Tracheal epithelial cell (primary cell): ENCODE data around the gene CASQ1. TPM values are rescaled to one million over a fixed set of nuclear protein-coding genes. Genes with fewer than 3 reads are reported as not detected.

ENCODE experiments used
- total RNA-seq: library from RNA; depleted of rRNA; stranded (reverse); fragments of >200 nt; gene quantifications from 2 replicates; pipeline ENCODE4 v1.2.1, GENCODE V29; 2014

Gene CASQ1
- not detected in 2 replicates for total RNA-seq

DNA sequence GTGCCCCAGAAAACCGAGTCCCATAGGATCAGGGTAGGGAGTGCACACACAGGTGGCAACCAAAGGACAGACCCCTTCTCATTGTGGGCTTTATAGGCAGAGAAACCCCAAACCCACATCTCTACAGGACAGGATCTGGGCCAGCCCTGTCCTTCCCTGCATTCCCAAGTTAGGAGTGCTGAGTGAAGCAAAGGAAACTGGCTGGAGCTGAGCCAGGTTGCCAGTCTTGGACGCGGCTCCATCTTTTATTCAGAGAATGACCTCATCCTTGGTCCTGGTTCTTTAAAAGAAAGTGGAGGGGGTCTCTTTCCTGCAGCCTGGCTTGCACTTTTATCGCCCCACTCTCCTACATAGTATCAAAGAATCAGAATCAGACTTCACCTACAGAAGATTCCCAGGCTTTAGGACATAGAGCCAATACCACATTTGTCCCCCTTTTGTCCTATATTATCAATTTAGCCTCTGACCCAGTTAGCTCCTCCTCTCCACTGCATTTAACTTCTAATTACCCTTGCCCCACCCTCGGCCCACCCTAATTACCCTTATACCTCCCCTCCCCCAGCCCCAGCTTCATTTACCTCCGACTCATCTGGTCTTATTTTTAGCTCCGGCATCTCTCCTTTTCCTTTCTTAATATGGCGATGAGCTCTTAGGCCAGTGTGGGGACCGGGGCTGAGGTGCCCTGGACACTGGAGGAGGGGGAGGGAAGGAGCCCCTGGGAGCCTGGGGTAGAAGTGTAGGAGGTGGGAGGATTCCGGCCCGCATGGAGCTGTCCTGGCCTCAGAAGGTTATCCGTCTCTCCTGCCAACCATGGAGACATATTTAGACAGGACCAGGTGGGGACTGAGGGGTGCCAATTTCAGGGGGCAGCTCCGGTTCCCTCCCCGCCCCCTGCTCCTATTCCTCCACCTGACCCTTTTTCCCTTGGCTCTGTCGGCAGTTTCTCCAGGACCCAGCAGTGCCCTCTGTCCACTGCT, at the start of gene CASQ1:
TSS of gene CASQ1 (plus strand) at position 927 of the 977 bp plus-strand sequence. CDS start 177 bp downstream, outside the sequence.

DNA sequence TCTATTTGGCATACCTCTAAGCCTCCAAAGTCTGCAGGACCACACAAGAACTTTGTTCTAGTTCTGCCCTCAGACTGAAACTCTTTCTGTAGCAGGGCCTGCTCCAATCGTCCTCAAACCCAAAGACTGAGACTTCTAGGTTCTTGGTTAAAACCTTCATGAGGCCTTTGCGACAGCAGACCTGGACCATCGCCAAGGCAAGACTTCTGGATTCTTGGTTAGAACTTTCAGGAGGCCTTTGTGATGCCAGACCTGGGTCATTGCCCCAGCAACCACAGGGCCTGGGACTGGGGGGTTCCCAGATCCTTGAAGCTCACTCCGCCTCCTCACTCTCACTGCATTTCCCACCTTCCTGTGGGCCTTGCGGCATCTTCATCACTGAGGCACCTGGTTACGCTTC, 39.1 kb upstream of the CASQ1 start, which contains the start of gene ATP1A4:
TSS of gene ATP1A4 (plus strand) at position 301 of the 400 bp plus-strand sequence. CDS start 438 bp downstream, outside the sequence.

DNA sequence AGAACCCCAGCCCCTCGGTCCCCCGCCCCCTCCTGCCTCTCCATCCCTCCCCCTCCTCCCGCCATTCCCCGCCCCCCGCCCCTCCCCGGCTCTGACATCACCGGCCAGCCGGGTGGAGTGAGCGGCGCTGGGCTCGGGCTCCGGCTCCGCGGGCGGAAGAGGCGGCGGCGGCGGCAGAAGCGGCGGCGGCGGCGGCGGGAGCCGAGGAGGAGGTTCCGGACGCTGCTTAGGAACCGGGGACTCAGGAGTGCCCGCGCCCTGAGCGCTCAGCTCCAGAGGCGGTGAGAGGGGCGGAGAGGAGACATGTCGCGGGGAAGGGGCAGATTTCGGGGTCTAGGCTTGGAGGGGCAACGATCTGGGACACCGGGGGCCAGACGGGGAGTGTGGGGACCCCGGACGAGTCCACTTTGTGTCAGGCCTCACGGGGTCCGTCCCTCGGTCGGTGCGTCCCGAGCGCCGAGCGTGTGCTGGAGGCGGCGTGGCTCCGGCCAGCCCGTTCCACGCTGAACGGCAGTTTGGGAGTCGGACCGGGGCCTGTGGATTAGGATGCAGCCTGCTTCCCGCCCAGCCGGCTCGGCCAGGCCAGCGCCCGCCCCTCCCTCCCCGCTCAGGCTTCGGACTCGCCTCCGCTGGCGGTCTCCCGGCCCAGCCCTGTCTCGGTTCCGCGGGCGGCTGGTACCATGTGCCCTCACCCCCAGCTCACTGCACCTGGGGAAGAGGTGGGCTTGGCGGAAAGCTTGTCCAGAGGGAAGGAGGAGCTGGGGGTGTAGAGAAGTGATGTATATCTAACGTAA, 15.1 kb downstream of the CASQ1 start, which contains the start of gene PEA15:
TSS of gene PEA15 (plus strand) at position 143 of the 794 bp plus-strand sequence. CDS start 6,161 bp downstream, outside the sequence.

Other genes with a start within 250 kb of the CASQ1 start
- gene IGSF9, start 245.0 kb upstream of the CASQ1 start, total RNA-seq: 8.0 and 8.7 TPM in 2 replicates
- gene SLAMF9, start 236.3 kb upstream of the CASQ1 start, total RNA-seq: 5.5 and 12.1 TPM in 2 replicates
- 1.4 and 1.9 TPM in 2 replicates for gene PIGM, start 158.6 kb upstream of the CASQ1 start, total RNA-seq
- gene KCNJ10, start 120.4 kb upstream of the CASQ1 start, total RNA-seq: not detected in 2 replicates
- gene KCNJ9, start 109.0 kb upstream of the CASQ1 start, total RNA-seq: under 0.01 and 0.21 TPM in 2 replicates
- gene IGSF8, start 92.0 kb upstream of the CASQ1 start, total RNA-seq: 61.0 and 85.5 TPM in 2 replicates
- not detected in 2 replicates for gene ATP1A2, start 74.8 kb upstream of the CASQ1 start, total RNA-seq
- gene ATP1A4, start 39.0 kb upstream of the CASQ1 start, total RNA-seq: not detected in 2 replicates
- 33.9 and 57.8 TPM in 2 replicates for gene PEA15, start 14.8 kb downstream of the CASQ1 start, total RNA-seq
- gene DCAF8, start 72.0 kb downstream of the CASQ1 start, total RNA-seq: 38.6 and 39.0 TPM in 2 replicates
- 29.2 and 44.3 TPM in 2 replicates for gene PEX19, start 94.6 kb downstream of the CASQ1 start, total RNA-seq
- 87.0 and 170 TPM in 2 replicates for gene COPA, start 152.7 kb downstream of the CASQ1 start, total RNA-seq
- gene NCSTN, start 152.8 kb downstream of the CASQ1 start, total RNA-seq: 62.4 and 93.0 TPM in 2 replicates
- gene NHLH1, start 176.5 kb downstream of the CASQ1 start, total RNA-seq: not detected in 2 replicates
- gene VANGL2, start 210.0 kb downstream of the CASQ1 start, total RNA-seq: 6.6 and 8.4 TPM in 2 replicates